ENCODE measurements around the gene GSDMA. TPM values are rescaled to one million over a fixed set of nuclear protein-coding genes. Genes with fewer than 3 reads are reported as not detected.
"Not testable (repeated sequence)": the region's sequence is repeated elsewhere in the genome, so short reads cannot be mapped to it uniquely, and the experiment has no call there.

GSDMA gene
- polyA plus RNA-seq, 4 donors, result 0.59 to 4.7 (median 2.4) TPM

GRCh38 chr17:39928858-39929645 is 33.8 kb upstream of the GSDMA start:
- DNase-seq (ENCODE audit: low read depth in 4 of 4, low spot score in 3 of 4), result no peak

GRCh38 chr17:39929646-39930407 is 33.0 kb upstream of the GSDMA start:
- DNase-seq (ENCODE audit: low read depth in 4 of 4, low spot score in 3 of 4), result no peak

GRCh38 chr17:39933912-39934311 is 28.9 kb upstream of the GSDMA start:
- DNase-seq (ENCODE audit: low read depth in 4 of 4, low spot score in 3 of 4), result no peak

- DNase-seq (ENCODE audit: low read depth in 4 of 4, low spot score in 3 of 4), result no peak
Measured at GRCh38 chr17:39934324-39934723, 28.5 kb upstream of the GSDMA start.

GRCh38 chr17:39935909-39936308 is 26.9 kb upstream of the GSDMA start:
- DNase-seq (ENCODE audit: low read depth in 4 of 4, low spot score in 3 of 4), result no peak

GRCh38 chr17:39937447-39937846 is 25.4 kb upstream of the GSDMA start:
- DNase-seq (ENCODE audit: low read depth in 4 of 4, low spot score in 3 of 4), result no peak

GRCh38 chr17:39938140-39938869 is 24.5 kb upstream of the GSDMA start:
- no peak for DNase-seq (ENCODE audit: low read depth in 4 of 4, low spot score in 3 of 4)

- DNase-seq (ENCODE audit: low read depth in 4 of 4, low spot score in 3 of 4), result no peak
Measured at GRCh38 chr17:39939106-39939505, 23.7 kb upstream of the GSDMA start.

- peak in 3 of 4 donors; percentile 56 to 59 (median 56) for DNase-seq (ENCODE audit: low read depth in 4 of 4, low spot score in 3 of 4)
Measured at GRCh38 chr17:39939588-39940419, 23.0 kb upstream of the GSDMA start.

GRCh38 chr17:39943702-39944392 is 19.0 kb upstream of the GSDMA start:
- DNase-seq (ENCODE audit: low read depth in 4 of 4, low spot score in 3 of 4), result no peak

GRCh38 chr17:39944393-39944711 is 18.5 kb upstream of the GSDMA start:
- DNase-seq (ENCODE audit: low read depth in 4 of 4, low spot score in 3 of 4), result no peak

GRCh38 chr17:39946551-39947330 is 16.1 kb upstream of the GSDMA start:
- no peak for DNase-seq (ENCODE audit: low read depth in 4 of 4, low spot score in 3 of 4)

GRCh38 chr17:39948489-39948828 is 14.3 kb upstream of the GSDMA start:
- DNase-seq (ENCODE audit: low read depth in 4 of 4, low spot score in 3 of 4), result not testable (repeated sequence)

GRCh38 chr17:39949028-39949427 is 13.8 kb upstream of the GSDMA start:
- no peak for DNase-seq (ENCODE audit: low read depth in 4 of 4, low spot score in 3 of 4)

GRCh38 chr17:39950871-39951348 is 11.9 kb upstream of the GSDMA start:
- DNase-seq (ENCODE audit: low read depth in 4 of 4, low spot score in 3 of 4), result no peak

- no peak for DNase-seq (ENCODE audit: low read depth in 4 of 4, low spot score in 3 of 4)
Measured at GRCh38 chr17:39951924-39952679, 10.7 kb upstream of the GSDMA start.

- peak; percentile 87 to 92 (median 89) for DNase-seq (ENCODE audit: low read depth in 4 of 4, low spot score in 3 of 4)
Measured at GRCh38 chr17:39952680-39953470, 9.9 kb upstream of the GSDMA start.

- no peak for DNase-seq (ENCODE audit: low read depth in 4 of 4, low spot score in 3 of 4)
Measured at GRCh38 chr17:39953471-39953888, 9.3 kb upstream of the GSDMA start.

Measured in right renal pelvis (tissue), 4 donors.